ENCODE results near the gene HSPBAP1.

HSPBAP1 gene

DNA sequence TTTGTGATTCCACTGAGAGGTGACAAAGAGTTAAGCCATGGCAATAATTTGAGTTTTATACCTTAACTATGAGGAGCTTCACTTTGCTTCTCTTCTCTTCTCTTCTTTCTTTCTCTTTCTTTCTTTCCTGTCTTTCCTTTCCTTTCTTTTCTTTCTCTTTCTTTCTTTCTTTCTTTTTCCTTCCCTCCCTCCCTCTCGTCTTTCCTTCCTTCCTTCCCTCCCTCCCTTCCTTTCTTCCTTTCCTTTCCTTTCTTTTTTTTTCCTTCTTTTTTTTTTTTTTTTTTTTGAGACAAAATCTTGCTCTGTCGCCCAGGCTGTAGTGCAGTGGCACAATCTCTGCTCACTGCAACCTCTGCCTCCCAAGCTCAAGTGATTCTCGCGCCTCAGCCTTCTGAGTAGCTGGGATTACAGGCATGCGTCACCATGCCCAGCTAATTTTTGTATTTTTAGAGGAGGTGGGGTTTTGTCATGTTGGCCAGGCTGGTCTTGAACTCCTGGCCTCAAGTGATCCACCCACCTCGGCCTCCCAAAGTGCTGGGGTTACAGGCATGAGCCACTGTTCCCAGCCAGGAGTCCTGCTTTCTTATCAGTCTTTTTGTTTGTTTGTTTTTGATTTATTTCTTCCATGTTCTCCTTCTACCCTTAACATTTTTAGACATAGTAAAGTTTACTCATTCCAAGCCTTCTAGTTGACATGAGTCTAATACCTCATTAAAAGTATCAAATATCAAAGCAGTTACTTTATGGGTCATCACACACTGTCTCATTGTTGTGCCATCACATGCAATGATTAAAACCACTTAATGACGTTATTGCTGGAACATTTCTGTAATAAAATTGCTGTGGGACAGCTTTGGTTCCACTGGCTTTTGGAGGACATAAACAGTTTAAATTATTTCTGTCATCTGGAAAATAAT, 31.1 kb upstream of the HSPBAP1 start:
- no peak for DNase-seq (ENCODE audit: low read depth)
- TF ChIP-seq POLR2A (IDR thresholded peaks at IDR 0.05; ENCODE audit: extremely low read depth, insufficient read length) (no peak), MYC (IDR thresholded peaks at IDR 0.05; ENCODE audit: low read depth, low read length) (no peak), MAX (IDR thresholded peaks at IDR 0.05; ENCODE audit: low read depth, low read length) (no peak), CTCF (IDR thresholded peaks at IDR 0.05; ENCODE audit: low read depth, low read length) (no peak)
- no peak overlapping the region for H3K4me3 ChIP-seq (ENCODE audit: low read depth, low read length)

GRCh38 chr3:122816587-122816986, 23.0 kb upstream of the HSPBAP1 start:
- no peak for DNase-seq (ENCODE audit: low read depth)
- TF ChIP-seq POLR2A (IDR thresholded peaks at IDR 0.05; ENCODE audit: extremely low read depth, insufficient read length) (no peak), MYC (IDR thresholded peaks at IDR 0.05; ENCODE audit: low read depth, low read length) (no peak), MAX (IDR thresholded peaks at IDR 0.05; ENCODE audit: low read depth, low read length) (no peak), CTCF (IDR thresholded peaks at IDR 0.05; ENCODE audit: low read depth, low read length) (no peak)
- H3K4me3 ChIP-seq (ENCODE audit: low read depth, low read length): no peak overlapping the region

GRCh38 chr3:122810734-122811133, 17.1 kb upstream of the HSPBAP1 start:
- TF ChIP-seq POLR2A (IDR thresholded peaks at IDR 0.05; ENCODE audit: extremely low read depth, insufficient read length): no peak
- H3K4me3 ChIP-seq (ENCODE audit: low read depth, low read length): no peak overlapping the region
- no peak for DNase-seq (ENCODE audit: low read depth)

DNA sequence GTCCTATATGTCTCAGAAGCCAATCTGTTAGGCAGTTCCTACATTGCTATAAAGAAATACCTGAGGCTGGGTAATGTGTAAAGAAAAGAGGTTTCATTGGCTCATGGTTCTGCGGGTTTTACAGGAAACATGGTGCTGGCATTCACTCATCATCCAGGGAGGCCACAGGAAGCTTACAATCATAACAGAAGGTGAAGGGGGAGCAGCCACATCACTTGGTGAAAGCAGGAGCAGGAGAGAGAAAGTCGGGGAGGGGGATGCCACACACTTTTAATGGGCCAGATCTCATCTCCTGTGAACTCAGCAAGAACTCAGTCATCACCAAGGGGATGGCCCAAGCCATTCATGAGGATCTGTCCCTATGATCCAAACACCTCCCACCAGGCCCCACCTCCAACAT, 10.3 kb upstream of the HSPBAP1 start:
- TF ChIP-seq MAX (IDR thresholded peaks at IDR 0.05; ENCODE audit: low read depth, low read length): no peak
- no peak for TF ChIP-seq CTCF (IDR thresholded peaks at IDR 0.05; ENCODE audit: low read depth, low read length)
- no peak for TF ChIP-seq POLR2A (IDR thresholded peaks at IDR 0.05; ENCODE audit: extremely low read depth, insufficient read length)
- TF ChIP-seq MYC (IDR thresholded peaks at IDR 0.05; ENCODE audit: low read depth, low read length): no peak
- no peak overlapping the region for H3K4me3 ChIP-seq (ENCODE audit: low read depth, low read length)
- no peak for DNase-seq (ENCODE audit: low read depth)

DNA sequence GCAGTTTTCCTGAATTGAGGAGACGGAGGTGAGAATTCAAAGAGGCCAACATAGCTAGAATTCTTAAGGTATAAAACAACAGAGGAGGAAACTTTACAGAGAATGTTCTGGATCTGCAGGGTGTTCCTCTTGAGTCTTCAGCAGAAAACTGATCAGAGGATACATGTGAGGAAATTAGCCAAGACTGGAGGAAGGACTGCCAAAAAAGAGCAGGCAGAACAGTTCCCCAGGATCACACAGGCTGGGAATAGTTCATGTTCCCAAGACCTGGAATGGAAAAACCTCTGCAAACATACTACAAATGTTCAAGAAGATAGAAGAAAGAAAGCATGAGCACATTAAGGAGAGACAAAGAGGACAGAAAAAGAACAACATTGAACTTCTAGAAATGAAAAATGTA, 8.7 kb upstream of the HSPBAP1 start:
- no peak overlapping the region for H3K4me3 ChIP-seq (ENCODE audit: low read depth, low read length)
- TF ChIP-seq CTCF (IDR thresholded peaks at IDR 0.05; ENCODE audit: low read depth, low read length): no peak
- no peak for TF ChIP-seq MYC (IDR thresholded peaks at IDR 0.05; ENCODE audit: low read depth, low read length)
- TF ChIP-seq POLR2A (IDR thresholded peaks at IDR 0.05; ENCODE audit: extremely low read depth, insufficient read length): no peak
- no peak for TF ChIP-seq MAX (IDR thresholded peaks at IDR 0.05; ENCODE audit: low read depth, low read length)
- no peak for DNase-seq (ENCODE audit: low read depth)

- TF ChIP-seq MAX (IDR thresholded peaks at IDR 0.05; ENCODE audit: low read depth, low read length) (no peak), CTCF (IDR thresholded peaks at IDR 0.05; ENCODE audit: low read depth, low read length) (no peak), MYC (IDR thresholded peaks at IDR 0.05; ENCODE audit: low read depth, low read length) (no peak), POLR2A (IDR thresholded peaks at IDR 0.05; ENCODE audit: extremely low read depth, insufficient read length) (no peak)
- DNase-seq (ENCODE audit: low read depth): no peak
- H3K4me3 ChIP-seq (ENCODE audit: low read depth, low read length): no peak overlapping the region
Measured at GRCh38 chr3:122800706-122801237, 7.1 kb upstream of the HSPBAP1 start.

Measured in NB4 (cell line).